Effector CD4-positive, alpha-beta T cell (primary cell): ENCODE data around the gene E2F2.

Source experiments
- DNase-seq: peaks from one replicate; pipeline ENCODE4 v3.0.0-alpha.2; 2020
- total RNA-seq: gene quantifications from one replicate; lab custom pipeline; 2026; lab: John Stamatoyannopoulos, UW

Gene E2F2
- 8.1 reads per million, percentile 28 among the genes with 10 or more reads in this experiment for total RNA-seq

- DNase-seq, result peak; percentile 77
Observed at GRCh38 chr1:23530747-23531561, at the start of gene E2F2. Gene E2F2 (minus strand): TSS chr1:23531233. CDS start chr1:23530793, 440 bp downstream.

DNA sequence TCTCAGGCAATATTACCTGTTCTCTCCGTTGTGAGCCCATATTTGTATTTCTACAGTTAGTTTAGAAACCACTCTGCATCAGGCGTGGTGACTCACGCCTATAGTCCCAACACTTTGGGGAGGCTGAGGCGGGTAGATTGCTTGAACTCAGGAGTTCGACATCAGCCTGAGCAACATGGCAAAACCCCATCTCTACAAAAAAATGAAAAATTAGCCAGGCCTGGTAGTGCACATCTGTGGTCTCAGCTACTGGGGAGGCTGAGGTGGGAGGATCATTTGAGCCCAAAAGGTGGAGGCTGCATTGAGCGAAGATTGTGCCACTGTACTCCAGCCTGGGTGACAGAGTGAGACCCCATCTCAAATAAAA lies 47.9 kb upstream of the E2F2 start:
- no peak for DNase-seq

DNA sequence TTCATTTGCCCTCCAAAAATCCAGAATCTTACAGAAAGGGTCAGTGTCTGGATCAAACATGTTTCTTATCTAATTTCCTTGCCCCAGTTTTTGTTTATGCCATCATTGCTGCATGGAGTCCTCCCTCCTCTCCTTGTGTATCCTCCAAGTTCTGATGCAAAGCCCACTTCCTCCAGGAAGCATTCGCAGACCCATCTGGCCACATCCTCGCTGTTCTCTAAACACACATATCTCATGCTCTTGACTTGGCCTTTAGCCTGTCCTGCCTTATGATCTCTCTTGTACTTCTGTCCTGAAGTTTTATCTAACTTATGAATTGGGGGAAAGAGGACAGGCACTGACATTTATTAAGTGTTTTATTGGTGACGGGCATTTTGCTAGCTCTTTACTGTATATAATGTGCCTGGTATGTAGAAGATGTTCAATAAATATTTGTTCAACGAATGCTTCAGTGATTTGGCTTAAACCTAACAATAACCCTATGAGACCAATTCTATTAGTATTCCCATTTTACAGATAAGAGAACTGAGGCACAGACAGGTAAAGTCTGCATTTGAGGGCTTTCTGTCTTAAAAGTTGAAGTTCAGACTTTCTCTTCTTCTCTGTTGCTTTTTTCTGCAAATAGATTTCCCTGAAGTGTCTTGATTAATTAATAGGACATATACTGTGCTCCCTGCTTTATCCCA lies 47.4 kb upstream of the E2F2 start:
- DNase-seq, result no peak

DNA sequence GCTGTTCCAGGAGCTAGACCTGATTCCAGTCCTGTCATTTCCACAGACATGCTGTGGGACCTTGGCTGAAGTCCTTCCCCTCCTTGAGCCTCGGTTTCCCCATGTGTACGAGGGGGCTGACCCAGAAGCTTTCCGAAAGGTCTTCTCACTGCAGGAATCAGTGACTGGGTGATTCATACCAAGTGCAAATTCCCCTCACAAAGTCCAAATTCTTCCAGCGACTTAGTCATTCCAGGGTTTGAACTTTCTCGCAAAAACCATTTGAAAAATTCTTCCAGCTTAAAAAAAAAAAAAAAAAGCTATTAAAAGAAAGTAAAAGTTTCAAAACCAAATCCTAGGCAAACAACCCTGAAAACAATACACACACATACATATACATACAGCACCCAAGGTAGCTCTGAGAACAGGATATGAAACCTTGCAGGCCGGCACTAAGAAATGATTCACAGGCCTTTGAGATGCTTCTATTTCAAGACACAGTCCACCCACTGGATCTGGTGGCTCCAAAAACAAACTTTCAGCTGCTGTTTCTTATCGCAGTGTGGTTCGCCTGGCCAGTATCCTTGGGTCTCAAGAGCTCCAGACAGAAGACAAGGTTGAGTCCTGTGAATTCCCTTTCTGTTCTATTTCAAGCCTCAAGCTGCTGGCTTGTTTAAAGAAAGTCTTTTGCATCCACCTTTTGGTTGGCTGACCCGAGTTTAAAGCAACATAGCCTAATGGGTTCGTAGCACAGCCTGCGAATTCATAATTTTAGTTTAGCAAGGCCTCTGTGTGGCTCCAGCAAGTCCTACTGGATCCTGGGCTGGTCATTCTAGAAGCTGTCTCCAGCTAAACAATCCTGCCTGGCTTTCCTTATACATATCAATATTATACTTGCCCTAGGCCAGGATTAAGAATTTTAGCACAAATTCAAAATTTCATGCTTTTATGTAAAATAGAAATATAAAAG lies 46.3 kb upstream of the E2F2 start:
- DNase-seq, result no peak

DNA sequence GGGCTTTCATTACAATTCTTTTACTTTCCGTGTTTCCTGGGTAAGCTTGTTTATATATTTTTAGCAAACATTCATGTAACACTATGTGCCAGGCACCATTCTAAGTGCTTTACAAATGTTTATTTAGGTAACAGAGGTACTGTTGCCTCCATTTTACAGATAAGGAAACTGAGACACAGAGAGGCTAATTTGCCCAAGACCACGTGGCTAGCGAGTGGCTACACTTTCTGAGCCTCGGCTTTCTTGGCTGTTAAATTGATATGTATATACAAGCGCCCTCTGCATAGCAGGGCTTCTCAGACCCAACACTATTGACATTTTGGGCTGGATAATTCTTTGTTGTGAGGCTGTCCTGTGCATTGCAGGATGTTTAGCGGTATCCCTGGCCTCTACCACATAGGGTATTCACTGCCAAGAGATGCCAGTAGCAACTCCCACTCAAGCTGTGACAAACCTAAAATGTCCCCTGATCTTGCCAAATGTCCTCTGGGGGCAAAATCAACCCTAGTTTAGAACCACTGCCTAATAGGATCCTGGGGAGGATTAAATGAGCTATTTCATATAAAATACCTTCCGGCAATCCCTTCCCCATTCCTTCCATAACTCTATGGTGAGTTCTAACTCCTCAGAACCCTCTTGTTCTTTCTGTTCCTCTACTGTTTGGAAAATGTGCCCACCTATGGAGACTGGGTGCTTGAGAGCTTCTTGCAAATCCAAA lies 45.5 kb upstream of the E2F2 start:
- no peak for DNase-seq

- no peak for DNase-seq
Observed at GRCh38 chr1:23575226-23575810, 44.3 kb upstream of the E2F2 start.

DNA sequence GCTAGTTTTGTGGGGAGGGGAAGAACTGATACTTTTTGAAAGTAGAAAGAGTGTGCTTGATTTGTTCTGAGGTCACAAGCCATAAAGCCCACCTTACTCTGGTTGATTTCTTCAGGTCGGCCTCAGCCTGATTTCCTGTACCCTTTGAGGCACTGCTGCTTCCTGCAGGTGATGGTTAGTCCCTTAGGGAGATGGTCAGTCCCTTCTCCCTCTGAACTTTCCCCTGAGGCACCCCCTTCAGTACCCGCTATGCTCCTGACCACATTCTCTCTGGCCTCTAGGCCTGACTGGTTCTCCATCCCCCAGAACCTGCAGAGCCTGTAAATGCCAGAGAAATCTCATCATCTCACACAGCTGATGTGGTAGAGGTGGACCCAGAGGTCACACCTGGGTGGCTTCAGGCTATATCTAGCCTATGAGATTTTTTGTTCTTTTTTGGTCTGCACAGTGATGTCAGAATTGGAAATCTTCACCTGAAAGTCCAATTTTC lies 43.3 kb upstream of the E2F2 start:
- DNase-seq, result no peak

- no peak for DNase-seq
Observed at GRCh38 chr1:23573574-23574182, 42.6 kb upstream of the E2F2 start.

GRCh38 chr1:23571465-23571864 lies 40.4 kb upstream of the E2F2 start:
- no peak for DNase-seq

DNA sequence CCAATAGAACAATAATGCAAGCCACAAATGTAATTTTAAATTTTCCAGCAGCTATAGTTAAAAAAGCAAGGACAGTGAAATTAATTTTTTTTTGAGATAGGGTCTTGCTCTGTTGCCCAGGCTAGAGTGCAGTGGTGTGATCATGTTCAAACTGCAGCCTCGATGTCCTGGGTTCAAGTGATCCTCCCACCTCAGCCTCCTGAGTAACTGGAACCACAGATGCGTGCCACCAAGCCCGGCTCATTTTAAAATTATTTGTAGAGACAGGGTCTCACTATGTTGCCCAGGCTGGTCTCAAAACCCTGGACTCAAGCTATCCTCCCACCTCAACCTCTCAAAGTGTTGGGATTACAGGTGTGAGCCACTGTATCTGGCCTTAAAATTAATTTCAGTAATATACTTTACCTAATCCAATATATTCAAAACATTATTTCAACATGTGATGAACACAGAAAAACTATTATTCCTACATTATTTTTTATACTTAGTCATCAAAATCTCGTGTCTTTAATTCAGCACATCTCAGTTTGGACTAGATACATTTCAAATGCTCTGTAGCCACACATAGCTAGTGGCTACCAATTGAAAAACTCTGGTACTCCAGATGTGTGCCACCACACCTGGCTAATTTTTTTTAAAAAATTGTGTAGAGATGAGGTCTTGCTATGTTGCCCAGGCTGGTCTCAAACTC lies 39.1 kb upstream of the E2F2 start:
- no peak for DNase-seq

DNA sequence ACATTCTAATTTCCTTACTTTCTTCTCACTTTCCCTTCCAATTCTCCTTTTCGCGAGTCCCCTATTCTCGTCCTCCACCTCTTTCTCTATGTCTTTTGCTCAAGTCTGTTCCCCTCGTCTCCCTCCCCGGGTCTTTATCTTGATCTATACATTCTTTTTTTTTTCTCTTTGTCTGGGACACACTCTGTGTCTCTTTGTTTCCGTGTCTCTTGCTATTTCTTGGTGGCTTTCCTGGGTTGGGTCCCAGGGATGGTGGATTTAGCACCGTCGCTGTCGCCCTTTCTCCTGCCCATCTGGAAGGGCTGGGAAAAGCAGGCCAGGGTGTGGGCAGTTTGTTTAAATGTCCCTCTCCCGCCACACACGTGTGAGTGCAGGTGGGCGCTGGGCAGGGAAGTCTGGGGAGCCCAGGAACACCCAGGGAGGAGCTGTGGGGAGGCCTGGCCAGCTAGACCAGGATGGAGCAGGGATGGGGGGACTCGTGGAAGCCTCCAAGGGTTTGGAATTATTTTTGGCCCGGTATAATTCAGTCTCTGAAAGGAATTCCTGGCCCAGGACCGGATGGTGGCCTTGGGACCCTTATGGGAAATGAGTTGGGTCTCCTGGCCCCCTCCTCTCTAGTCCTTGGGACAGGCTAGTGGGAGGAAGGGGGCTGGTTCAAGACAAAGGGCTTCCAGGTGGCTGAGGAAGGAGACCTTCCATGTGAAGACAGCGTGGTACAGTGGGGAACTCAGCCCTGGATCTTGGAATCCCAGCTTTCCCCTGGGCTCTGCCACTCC lies 37.8 kb upstream of the E2F2 start:
- no peak for DNase-seq

DNA sequence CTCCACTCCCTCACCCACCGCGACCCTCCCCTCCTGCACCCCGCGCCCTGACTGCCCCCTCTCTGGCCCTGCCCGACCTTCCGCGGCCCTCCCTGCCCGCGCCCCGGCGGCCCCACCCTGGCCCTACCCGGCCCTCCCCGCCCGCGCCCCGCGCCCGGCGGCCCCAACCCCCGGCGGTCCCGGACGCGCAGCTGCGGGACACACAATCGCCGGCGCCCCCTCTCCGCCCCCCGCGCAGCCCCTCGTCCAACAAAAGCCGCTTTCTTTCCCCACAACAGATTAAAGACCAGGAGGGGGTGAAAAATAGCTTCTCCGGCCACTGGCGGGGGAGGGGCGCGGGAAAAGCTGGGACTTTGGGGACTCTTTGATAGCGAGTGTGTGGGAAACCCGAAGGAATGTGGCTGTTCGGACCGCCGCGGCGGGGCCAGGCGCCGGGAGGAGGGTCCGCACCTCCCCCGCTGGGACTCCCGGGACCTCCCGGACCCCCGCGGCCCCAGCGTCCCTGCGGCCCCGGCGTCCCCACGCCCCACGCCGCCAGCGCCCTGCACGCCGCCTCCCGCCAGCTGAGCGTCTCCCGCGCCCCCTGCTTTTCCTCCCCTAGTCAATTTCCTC lies 37.1 kb upstream of the E2F2 start:
- no peak for DNase-seq

GRCh38 chr1:23567629-23567995 lies 36.6 kb upstream of the E2F2 start:
- DNase-seq, result no peak

DNA sequence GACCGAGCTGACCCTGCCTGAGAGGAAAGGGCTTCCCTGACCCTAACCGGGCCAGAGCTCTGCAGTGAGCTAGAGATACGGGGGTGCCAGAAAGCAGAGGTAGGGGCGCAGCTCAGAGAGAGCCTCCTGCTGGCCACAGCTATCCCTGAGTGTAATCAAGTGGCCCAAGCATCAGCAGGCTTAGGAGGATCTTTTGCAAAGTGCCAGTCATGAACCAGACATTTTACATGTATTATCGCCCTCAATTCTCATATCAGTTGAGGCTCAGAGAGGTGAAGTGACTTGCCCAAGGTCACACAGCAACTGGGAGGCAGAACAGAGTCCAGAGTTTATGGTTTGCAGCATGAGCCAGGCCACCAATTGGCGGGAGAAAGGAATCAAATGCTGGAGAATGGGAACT lies 35.3 kb upstream of the E2F2 start:
- DNase-seq, result no peak

DNA sequence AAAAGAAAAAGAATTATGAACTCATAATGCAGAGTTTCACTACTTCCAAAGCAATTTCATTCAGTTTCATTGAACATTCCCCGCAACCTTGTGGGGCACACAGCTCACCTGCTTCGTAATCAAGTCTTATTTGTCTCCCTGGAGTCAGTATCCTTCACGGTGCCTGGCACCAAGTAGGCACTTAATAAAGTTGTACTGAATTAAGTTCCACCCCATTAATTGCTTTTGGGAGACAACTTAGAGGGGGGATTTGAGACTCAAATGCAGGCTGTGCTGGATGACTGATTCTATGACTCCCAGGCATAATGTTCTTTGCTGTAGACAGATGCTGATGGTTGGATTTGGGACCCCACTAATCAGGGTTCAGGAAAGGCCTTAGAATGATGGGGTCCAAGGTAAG lies 34.7 kb upstream of the E2F2 start:
- DNase-seq, result no peak

GRCh38 chr1:23564529-23565122 lies 33.6 kb upstream of the E2F2 start:
- no peak for DNase-seq

DNA sequence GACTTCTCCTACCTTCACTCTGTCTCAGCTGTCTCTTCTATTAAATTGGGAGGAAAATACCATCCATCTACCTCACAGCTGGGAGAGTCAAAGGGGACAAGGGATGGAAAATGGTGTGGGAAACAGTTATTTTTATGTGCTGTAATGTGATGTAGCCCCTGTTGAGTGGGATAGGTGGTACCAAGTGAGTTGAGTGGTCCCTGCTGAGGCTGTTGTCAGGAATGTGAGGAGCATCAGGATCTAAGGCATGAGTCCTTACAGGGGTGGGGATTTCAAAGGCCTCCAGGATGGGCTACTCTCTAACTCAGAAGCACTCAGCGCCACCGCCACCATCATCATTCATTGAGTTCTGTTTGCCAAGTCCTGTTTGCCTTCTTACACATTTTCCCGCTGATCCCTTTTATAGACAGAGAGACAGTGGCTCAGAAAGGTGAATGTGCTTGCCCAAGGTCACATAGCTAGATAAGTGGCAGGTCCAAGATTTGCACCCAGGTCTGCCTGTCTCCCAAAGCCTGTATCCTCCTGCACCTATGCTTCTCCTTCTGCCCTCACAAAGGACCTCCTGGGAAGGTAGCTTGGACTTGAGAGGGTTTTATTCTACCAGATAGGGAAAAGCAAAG lies 32.8 kb upstream of the E2F2 start:
- DNase-seq, result no peak

- no peak for DNase-seq
Observed at GRCh38 chr1:23563003-23563402, 32.0 kb upstream of the E2F2 start.
